CD4-positive, alpha-beta T cell treated with Interferon alpha-2 for 1 hour (primary cell): ENCODE results near the gene PKDREJ.

Source experiments
- DNase-seq, 2 donors: peaks; one replicate each; pipeline ENCODE4 v3.0.0-alpha.2; 2020 to 2022

PKDREJ gene

GRCh38 chr22:46230262-46230901 is 32.8 kb downstream of the PKDREJ start:
- DNase-seq: no peak

- DNase-seq: no peak
Measured at GRCh38 chr22:46229701-46230100, 33.4 kb downstream of the PKDREJ start.

DNA sequence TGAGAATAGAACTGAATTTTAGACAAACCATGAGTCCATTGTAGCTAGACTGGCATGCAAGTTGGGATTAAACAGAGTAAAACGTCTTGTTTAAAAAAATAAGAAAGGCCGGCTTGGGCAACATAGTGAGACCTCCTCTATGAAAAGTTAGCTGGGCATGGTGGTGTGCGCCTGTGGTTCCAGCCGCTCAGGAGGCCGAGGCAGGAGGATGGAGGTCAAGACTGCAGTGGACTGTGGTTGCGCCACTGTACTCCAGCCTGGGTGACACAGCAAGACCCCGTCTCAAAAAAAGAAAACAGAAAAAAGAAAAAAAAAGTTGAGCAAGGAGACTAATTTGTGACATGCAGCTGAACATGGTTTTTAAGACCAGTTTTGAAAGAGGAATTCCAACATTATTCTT is 36.6 kb downstream of the PKDREJ start:
- DNase-seq: no peak

DNA sequence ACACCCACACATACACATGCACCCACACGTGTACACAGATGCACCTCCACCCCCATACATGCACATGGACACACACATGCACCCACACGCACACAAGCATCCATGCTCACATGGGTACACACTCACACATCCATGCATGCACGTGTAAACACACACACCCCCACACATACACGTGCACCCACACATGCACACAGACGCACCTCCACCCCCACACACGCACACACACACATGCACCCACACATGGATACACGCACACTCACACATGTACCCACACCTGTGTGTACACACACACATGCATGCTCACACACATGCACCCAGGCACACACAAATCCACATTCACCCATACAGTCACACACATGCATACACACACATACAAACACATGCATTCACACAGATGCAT is 37.5 kb downstream of the PKDREJ start:
- DNase-seq: no peak

DNA sequence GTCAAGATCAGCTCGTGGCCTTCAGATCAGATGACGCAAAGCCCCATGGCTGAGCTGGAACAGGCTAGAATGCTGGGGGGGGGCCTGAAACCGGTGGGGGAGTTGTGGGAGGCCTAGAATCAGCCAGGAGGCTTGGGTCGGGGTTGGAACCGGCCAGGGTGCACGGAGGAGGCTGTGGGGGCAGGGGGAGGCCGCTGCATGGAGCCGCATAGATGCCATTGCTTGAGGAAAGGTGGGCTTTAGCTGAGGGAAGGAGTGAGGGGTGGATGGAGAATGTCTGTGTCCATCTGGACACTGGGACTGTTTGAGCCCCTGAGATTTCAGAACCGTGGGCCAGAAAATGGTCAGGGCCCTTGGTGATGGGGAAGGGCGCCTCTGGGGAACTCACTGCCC is 38.2 kb downstream of the PKDREJ start:
- DNase-seq: no peak

DNA sequence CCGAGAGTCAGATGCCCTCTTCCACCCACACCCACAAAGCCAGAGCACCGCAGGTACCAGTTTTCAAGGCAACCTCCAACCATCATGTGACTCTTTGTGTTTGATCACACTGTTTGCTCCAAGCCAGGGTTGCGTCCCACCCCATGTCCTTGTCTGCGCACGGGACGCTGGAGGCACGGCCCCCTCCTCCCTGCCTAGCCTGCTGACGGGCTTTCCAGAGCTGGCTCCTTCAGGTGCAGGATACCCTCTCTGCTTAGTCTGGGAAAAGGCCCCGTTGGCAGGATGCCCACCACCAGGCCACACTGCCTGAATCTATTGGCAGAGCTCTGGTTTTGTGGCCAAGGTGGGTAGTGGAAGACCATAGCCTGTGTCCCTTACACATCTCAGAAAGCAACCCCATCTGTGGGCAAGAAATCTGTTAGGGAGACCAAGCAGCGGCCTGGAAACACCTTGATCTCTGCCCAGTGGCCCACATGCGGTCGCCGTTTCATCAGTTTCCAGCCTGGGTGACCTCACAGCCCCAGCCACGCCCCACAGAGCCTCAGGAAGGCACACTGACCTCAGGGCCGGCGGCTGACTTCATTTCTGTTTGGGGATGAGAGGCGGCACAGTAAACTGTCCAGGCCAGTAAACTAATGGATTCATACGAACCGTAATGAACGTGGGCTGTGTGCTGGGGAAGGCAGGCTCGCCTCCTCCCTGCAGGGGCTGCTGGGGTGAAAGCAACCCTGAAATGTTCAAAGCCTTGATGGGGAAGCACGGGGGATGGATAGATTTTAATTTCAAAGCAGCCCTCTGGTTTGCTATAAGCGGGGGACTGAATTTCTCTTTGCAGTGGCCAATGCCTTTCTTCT is 38.9 kb downstream of the PKDREJ start:
- DNase-seq: no peak

- DNase-seq: no peak
Measured at GRCh38 chr22:46220921-46221320, 42.2 kb downstream of the PKDREJ start.

- peak in 1 of 2 donors; percentile 45 for DNase-seq
Measured at GRCh38 chr22:46219636-46220035, 43.5 kb downstream of the PKDREJ start.

- no peak for DNase-seq
Measured at GRCh38 chr22:46214616-46215015, 48.5 kb downstream of the PKDREJ start.

DNA sequence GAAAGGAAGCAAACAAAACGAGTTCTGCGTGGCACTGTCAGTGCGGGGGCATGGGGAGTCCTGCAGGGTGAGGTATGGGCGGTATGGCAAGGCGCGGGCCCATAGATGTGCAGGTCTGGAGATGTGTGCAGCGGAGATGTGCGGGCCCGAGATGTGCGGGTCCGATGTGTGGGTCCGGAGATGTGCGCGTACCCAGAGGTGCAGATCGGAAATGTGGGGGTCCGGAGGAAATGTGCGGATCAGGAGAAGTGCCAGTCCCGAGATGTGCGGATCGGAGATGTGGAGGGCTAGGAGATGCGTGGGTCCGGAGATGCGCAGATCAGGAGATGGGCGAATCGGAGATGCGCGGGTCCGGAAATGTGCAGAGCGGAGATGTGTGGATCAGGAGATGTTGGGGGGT is 49.0 kb downstream of the PKDREJ start:
- no peak for DNase-seq

GRCh38 chr22:46213052-46213451 is 50.1 kb downstream of the PKDREJ start:
- DNase-seq: no peak

DNA sequence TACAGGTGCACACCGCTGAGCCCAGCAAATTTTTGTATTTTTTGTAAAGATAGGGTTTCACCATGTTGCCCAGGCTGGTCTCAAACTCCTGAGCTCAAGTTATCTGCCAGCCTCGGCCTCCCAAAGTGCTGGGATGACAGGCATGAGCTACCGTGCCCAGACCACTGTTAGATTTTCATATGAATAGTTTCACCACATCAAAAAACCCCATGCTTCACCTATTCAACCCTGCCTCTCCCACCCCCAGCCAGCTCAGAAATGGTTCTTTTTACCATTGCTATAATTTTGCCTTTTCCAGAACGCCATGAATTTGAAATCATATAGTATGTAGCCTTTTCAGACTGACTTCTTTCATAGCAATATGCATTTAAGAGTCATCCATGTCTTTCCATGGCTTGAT is 50.9 kb downstream of the PKDREJ start:
- no peak for DNase-seq

GRCh38 chr22:46209262-46209661 is 53.9 kb downstream of the PKDREJ start:
- no peak for DNase-seq
